GM21528 (cell line): ENCODE measurements around the gene MEFV.
"Not testable (repeated sequence)": the region's sequence is repeated elsewhere in the genome, so short reads cannot be mapped to it uniquely, and the experiment has no call there.

Experiments used
- ATAC-seq: cut with Tn5 transposase; IDR thresholded peaks from one replicate; pipeline ENCODE4 v1.9.1; 2021; ENCODE audit warnings: mild to moderate bottlenecking, moderate library complexity; ENCODE audit not compliant: unreplicated experiment, low FRiP score

MEFV gene

GRCh38 chr16:3234543-3234856, 21.9 kb downstream of the MEFV start:
- ATAC-seq: peak; percentile 28

DNA sequence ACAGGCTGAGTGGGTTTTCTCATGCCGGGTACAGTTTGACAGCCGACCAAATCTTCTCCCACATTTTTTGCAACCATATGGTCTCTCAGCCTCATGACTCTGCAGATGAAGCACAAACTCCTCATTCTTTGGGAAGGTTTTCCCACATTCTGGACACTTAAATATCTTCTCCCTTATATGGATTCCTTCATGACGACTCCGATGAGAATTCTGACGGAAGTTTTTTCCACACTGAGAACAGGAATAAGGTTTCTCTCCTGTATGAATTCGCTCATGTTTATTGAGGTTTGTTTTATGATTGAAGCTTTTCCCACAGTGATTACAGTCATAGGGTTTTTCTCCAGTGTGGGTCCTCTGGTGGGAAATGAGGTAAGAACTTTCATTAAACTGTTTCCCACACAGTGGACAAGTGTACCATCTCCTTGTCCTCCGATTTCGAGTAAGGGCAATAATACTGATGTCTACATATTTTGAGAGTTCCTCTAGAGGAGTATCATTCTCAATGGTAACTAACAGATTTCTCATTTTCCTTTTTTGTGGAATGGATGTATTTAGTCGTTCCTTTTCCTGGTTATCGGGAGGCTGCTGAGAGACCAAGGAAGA, 32.4 kb downstream of the MEFV start:
- no peak for ATAC-seq

GRCh38 chr16:3220839-3221238, 35.6 kb downstream of the MEFV start:
- ATAC-seq: no peak

GRCh38 chr16:3216263-3216640, 40.2 kb downstream of the MEFV start:
- no peak for ATAC-seq

GRCh38 chr16:3215601-3216262, 40.7 kb downstream of the MEFV start:
- ATAC-seq: no peak

DNA sequence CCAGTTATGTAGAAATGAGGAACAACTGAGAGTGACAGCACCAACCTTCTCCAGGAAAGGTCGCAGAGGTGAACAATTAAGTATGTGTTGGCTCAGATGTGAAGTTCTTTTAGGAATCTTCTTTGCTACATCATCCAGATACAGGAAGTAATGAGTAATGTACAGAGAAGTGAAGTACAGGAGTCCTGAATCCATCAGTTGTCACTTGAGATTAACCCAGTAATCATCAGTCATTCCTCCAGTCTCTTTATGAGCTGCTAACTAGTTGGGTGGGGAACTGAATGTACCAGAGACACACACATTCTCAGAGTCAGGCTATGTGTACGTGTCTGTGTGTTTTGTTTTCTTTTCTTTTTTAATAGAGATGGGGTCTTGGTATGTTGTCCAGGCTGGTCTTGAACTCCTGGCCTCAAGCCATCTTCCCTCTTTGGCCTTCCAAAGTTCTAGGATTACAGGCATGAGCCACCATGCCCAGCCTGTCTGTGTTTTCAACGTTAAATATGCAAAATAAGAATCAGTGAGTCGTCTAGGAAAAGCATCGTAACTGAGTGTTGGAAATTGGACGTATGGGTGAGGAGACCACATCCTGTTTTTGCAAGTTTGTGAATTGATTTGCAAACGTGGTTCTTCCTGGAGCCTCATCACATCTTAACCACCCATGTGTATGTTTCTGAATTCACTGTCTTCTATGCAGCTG, 41.4 kb downstream of the MEFV start:
- ATAC-seq: no peak

DNA sequence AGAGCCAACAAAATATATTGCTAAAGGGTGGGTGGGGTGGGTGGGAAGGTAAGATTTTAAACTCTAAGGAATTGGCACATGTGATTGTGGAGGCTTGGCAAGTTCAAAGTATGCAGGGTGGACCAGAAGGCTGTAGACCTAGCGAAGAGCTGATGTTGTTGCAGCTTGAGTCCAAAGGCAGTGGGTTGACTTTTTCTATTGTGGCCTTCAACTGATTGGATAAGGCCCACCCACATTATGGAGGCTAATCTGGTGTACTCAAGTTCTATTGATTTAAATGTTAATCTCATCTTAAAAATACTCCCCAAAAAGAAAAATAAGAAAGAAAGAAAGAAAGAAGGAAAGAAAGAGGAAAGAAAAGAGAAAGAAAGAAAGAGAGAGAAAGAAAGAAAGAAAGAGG, 43.9 kb downstream of the MEFV start:
- ATAC-seq: no peak

- ATAC-seq: no peak
These were observed 44.4 kb downstream of the MEFV start for GRCh38 chr16:3212006-3212405.

DNA sequence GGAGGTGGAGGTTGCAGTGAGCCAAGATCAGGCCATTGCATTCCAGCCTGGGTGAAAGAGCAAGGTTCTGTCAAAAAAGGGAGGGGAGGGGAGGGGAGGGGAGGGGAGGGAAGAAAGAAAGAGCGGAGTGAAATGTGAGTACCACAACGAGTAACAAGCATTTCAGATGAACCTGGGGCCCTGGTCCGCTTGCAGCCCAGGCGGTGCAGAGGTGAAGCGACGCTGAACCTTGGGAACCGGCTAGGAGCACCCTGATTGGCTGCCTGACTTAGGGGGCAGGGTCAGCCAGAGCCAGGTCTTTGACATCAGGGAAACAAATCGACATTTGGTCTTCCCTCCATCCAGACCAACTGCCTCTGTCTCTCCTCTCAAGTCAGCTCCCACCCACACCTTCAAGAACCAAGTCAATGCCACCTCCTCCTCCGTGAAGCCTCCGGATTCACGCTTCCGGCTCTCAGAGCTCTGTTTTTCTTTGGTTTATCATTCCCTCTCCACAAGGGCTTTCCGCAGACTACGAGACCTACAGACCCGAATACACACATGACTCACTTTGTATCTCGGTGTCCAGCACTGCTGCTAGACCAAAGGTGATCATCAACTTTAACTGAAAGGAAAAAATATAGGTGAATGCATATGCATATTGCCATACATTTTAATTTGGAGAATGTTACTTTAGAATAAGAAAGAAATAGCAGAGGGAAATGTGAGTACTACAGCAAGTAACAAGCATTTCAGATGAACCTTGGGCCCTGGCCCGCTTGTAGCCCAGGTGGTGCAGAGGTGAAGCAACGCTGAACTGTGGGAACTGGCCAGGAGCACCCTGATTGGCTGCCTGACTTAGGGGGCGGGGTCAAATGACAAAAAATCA, 49.1 kb downstream of the MEFV start:
- no peak for ATAC-seq

GRCh38 chr16:3205939-3206338, 50.5 kb downstream of the MEFV start:
- ATAC-seq: not testable (repeated sequence)

- ATAC-seq: no peak
These were observed 53.4 kb downstream of the MEFV start for GRCh38 chr16:3202903-3203539.

- ATAC-seq: no peak
These were observed 57.9 kb downstream of the MEFV start for GRCh38 chr16:3198334-3199072.

- not testable (repeated sequence) for ATAC-seq
These were observed 58.6 kb downstream of the MEFV start for GRCh38 chr16:3197694-3198333.

- no peak for ATAC-seq
These were observed 60.5 kb downstream of the MEFV start for GRCh38 chr16:3195975-3196374.

GRCh38 chr16:3194792-3195191, 61.6 kb downstream of the MEFV start:
- no peak for ATAC-seq

- ATAC-seq: no peak
These were observed 62.9 kb downstream of the MEFV start for GRCh38 chr16:3193221-3194212.

- no peak for ATAC-seq
These were observed 63.9 kb downstream of the MEFV start for GRCh38 chr16:3192476-3193019.
